Loucy (cell line): Measurements from ENCODE around the gene UVSSA.

Experiments
- EZH2phosphoT487 ChIP-seq: fragments of 200-600 bp; IDR thresholded peaks from 2 replicates; pipeline ENCODE4 v1.6.1; 2018; ENCODE audit warnings: antibody characterized with exemption, mild to moderate bottlenecking, moderate library complexity, borderline replicate concordance
- TF ChIP-seq, protein P1 (sequence below): fragments of 200-600 bp; sonication (generic); conservative IDR thresholded peaks from 2 replicates; pipeline ENCODE4 v1.5.1; 2014; ENCODE audit warnings: mild to moderate bottlenecking, antibody characterized with exemption, low read length

DNA sequence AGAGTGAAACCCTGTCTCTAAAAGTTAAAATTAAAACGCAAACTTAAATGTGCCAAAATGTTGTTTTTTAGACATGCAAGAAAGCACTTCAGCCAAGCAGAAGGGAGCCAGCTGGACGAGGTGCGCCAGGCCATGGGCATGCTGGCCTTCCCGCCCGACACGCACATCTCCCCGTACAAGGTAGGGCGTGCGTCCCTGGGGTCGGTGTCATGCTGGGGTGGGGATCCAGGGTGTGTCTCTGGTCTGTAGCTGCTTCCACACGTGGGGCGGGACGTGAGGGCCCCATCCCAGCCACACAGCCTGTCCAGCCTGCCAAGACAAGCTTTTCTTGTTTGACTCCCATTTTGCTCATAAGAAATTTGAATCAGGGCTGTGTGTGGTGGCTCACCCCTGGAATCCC is 14.3 kb upstream of the UVSSA start:
- TF ChIP-seq, protein P1, sequence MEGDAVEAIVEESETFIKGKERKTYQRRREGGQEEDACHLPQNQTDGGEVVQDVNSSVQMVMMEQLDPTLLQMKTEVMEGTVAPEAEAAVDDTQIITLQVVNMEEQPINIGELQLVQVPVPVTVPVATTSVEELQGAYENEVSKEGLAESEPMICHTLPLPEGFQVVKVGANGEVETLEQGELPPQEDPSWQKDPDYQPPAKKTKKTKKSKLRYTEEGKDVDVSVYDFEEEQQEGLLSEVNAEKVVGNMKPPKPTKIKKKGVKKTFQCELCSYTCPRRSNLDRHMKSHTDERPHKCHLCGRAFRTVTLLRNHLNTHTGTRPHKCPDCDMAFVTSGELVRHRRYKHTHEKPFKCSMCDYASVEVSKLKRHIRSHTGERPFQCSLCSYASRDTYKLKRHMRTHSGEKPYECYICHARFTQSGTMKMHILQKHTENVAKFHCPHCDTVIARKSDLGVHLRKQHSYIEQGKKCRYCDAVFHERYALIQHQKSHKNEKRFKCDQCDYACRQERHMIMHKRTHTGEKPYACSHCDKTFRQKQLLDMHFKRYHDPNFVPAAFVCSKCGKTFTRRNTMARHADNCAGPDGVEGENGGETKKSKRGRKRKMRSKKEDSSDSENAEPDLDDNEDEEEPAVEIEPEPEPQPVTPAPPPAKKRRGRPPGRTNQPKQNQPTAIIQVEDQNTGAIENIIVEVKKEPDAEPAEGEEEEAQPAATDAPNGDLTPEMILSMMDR, result no peak
- no peak for TF ChIP-seq EZH2phosphoT487
